DOHH2 (cell line): Measurements from ENCODE around the gene COX18.

Source experiments
- H3F3A ChIP-seq: fragments of 200-600 bp; sonication (generic), shearing (Covaris generic); 2 replicates; pipeline ENCODE4 v1.6.0; 2016; ENCODE audit warnings: antibody characterized with exemption, mild to moderate bottlenecking; ENCODE audit not compliant: control insufficient read depth, insufficient read depth
- H3K27ac ChIP-seq: fragments of 200-600 bp; sonication (generic); 2 replicates; pipeline ENCODE4 v1.5.1; 2014; ENCODE audit warnings: low read depth, mild to moderate bottlenecking, low read length, moderate library complexity
- H3K27me3 ChIP-seq: fragments of 200-600 bp; sonication (generic); 2 replicates; pipeline ENCODE4 v1.6.1; 2014; ENCODE audit warnings: mild to moderate bottlenecking, low read length, mixed read lengths; ENCODE audit not compliant: control insufficient read depth
- H3K36me3 ChIP-seq: fragments of 200-600 bp; sonication (generic); 2 replicates; pipeline ENCODE4 v1.6.1; 2014; ENCODE audit warnings: mild to moderate bottlenecking, low read length, moderate library complexity, mixed read lengths; ENCODE audit not compliant: control insufficient read depth
- H3K4me1 ChIP-seq: fragments of 200-600 bp; sonication (generic); 2 replicates; pipeline ENCODE4 v1.6.1; 2014; ENCODE audit warnings: mild to moderate bottlenecking, low read length, mixed read lengths; ENCODE audit not compliant: control insufficient read depth
- H3K4me2 ChIP-seq: fragments of 200-600 bp; sonication (generic); 2 replicates; pipeline ENCODE4 v1.6.0; 2014; ENCODE audit warnings: mild to moderate bottlenecking, low read length, moderate library complexity
- H3K4me3 ChIP-seq: fragments of 200-600 bp; sonication (generic); 2 replicates; pipeline ENCODE4 v1.5.1; 2014; ENCODE audit warnings: mild to moderate bottlenecking, low read length, mixed read lengths
- H3K79me2 ChIP-seq: fragments of 200-600 bp; sonication (generic); 2 replicates; pipeline ENCODE4 v1.6.1; 2014; ENCODE audit warnings: mild to moderate bottlenecking, low read length, mixed read lengths; ENCODE audit not compliant: control insufficient read depth
- H3K9me2 ChIP-seq: fragments of 200-600 bp; sonication (generic); replicated peaks from 2 replicates; pipeline ENCODE4 v1.6.1; 2014; ENCODE audit warnings: mild to moderate bottlenecking, low read length, mixed read lengths; ENCODE audit not compliant: control insufficient read depth
- H3K9me3 ChIP-seq: fragments of 200-600 bp; sonication (generic); 2 replicates; pipeline ENCODE4 v1.6.1; 2014; ENCODE audit warnings: antibody characterized with exemption, low read length, mixed read lengths; ENCODE audit not compliant: control insufficient read depth, insufficient read depth
- H4K20me1 ChIP-seq: fragments of 200-600 bp; sonication (generic); 2 replicates; pipeline ENCODE4 v1.6.0; 2014; ENCODE audit warnings: low read depth, mild to moderate bottlenecking, antibody characterized with exemption, low read length, moderate library complexity; ENCODE audit not compliant: control insufficient read depth, insufficient read depth
- EZH2phosphoT487 ChIP-seq: fragments of 200-600 bp; sonication (generic); IDR thresholded peaks from 2 replicates; pipeline ENCODE4 v1.6.1; 2017; ENCODE audit warnings: borderline replicate concordance, mild to moderate bottlenecking, antibody characterized with exemption, low read length, moderate library complexity, mixed read lengths
- TF ChIP-seq, protein P1 (sequence below): fragments of 200-600 bp; sonication (generic); IDR thresholded peaks from one replicate; pipeline ENCODE4 v1.5.1; 2014; ENCODE audit warnings: antibody characterized with exemption, mild to moderate bottlenecking, low read depth, low read length; ENCODE audit not compliant: poor library complexity, severe bottlenecking

COX18 gene

DNA sequence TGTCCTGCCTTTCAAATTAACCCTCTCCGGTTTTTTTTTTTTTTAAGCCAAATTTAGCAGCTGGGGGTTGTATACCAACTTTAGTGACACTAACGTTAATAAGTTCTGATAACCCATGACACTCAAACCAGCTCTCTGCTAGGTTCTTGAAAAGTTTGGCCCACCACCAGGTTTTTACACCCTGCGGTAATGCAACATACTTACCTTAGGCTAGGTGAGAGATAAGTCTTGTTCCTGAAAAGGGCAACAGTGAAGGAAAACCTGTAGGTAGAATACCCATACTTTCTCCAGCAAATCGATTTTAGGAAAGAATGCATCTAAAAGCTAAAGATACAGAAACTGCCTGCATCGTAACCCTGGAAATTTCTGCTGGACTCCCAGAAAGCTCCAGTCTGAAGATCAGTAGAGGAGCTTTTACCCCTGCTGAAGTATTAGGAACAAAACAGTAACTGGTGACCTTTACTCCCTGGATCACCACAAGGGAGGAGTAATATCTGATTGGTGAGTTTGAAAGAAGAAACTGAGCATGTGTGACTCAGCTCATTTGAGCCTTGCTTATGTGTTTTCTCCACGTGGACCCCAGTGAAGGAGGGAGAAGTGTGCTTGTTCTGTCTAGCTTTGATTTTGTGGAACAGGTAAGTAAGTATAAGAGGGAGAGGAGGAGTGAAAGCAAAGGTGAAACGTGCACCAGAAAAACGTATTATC, 34.4 kb upstream of the COX18 start:
- no peaks in the 10 kb centered on the region for H3K9me2 ChIP-seq
- no peaks in the 10 kb centered on the region for H3K27me3 ChIP-seq
- H3K4me1 ChIP-seq, result no peaks in the 10 kb centered on the region
- no peaks in the 10 kb centered on the region; the same call in 1 of the 2 replicates for H3F3A ChIP-seq
- H3K36me3 ChIP-seq, result peaks cover 77% of the 10 kb centered on the region
- TF ChIP-seq EZH2phosphoT487, result no peak
- TF ChIP-seq, protein P1, sequence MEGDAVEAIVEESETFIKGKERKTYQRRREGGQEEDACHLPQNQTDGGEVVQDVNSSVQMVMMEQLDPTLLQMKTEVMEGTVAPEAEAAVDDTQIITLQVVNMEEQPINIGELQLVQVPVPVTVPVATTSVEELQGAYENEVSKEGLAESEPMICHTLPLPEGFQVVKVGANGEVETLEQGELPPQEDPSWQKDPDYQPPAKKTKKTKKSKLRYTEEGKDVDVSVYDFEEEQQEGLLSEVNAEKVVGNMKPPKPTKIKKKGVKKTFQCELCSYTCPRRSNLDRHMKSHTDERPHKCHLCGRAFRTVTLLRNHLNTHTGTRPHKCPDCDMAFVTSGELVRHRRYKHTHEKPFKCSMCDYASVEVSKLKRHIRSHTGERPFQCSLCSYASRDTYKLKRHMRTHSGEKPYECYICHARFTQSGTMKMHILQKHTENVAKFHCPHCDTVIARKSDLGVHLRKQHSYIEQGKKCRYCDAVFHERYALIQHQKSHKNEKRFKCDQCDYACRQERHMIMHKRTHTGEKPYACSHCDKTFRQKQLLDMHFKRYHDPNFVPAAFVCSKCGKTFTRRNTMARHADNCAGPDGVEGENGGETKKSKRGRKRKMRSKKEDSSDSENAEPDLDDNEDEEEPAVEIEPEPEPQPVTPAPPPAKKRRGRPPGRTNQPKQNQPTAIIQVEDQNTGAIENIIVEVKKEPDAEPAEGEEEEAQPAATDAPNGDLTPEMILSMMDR, result no peak
- H3K4me3 ChIP-seq, result no peak overlapping the region
- no peak overlapping the region for H3K4me2 ChIP-seq
- H3K27ac ChIP-seq, result no peak overlapping the region
- H3K9me3 ChIP-seq, result no peaks in the 10 kb centered on the region
- H3K79me2 ChIP-seq, result no peaks in the 10 kb centered on the region
- H4K20me1 ChIP-seq, result no peaks in the 10 kb centered on the region

DNA sequence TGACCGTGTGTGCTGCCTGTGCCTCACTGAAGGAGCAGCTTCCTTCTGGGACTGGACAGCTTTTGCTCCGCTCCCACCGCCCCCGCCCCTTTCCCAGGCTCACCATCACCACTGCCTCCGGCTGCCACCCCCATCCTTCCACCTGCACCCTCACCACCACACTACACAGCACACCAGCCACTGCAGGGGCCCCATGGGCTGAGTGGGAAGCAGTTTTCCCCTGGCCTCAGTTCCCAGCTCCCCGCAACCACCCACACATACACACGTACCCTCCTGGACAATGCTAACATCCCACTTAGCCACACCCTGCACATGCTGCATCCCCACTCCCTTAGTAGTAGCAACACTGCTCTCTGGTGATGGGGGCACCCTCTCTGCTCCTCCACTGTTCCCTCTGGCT, 29.6 kb upstream of the COX18 start:
- H3K9me3 ChIP-seq, result no peaks in the 10 kb centered on the region
- H3K79me2 ChIP-seq, result no peaks in the 10 kb centered on the region
- H3K27me3 ChIP-seq, result no peaks in the 10 kb centered on the region
- H3K4me3 ChIP-seq, result no peak overlapping the region
- H3K4me2 ChIP-seq, result no peak overlapping the region
- H3F3A ChIP-seq, result peaks cover 2% of the 10 kb centered on the region; the same call in 1 of the 2 replicates
- H3K36me3 ChIP-seq, result peaks cover 84% of the 10 kb centered on the region
- H3K27ac ChIP-seq, result no peak overlapping the region
- H3K9me2 ChIP-seq, result no peaks in the 10 kb centered on the region
- H3K4me1 ChIP-seq, result no peaks in the 10 kb centered on the region
- TF ChIP-seq, protein P1, result no peak
- TF ChIP-seq EZH2phosphoT487, result no peak
- no peaks in the 10 kb centered on the region for H4K20me1 ChIP-seq

DNA sequence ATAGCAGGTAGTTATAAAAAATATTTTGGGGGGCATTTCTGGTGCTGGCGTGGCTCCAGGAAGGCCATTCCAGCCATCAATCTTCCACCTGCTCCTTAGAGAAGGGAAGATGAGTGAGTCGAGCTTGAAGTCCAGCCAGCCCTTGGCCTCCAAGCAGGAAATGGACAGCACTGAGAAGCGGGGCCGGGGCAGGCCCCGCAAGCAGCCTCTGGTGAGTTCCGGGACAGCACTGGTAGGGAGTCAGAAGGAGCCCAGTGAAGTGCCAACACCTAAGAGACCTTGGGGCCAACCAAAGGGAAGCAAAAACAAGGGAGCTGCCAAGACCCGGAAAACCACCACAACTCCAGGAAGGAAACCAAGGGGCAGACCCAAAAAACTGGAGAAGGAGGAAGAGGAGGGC, 29.2 kb upstream of the COX18 start:
- Histone ChIP-seq H3K9me2 (no peaks in the 10 kb centered on the region), H3K36me3 (peaks cover 84% of the 10 kb centered on the region), H3K4me1 (no peaks in the 10 kb centered on the region), H3K27me3 (no peaks in the 10 kb centered on the region), H3K4me3 (no peak overlapping the region), H4K20me1 (no peaks in the 10 kb centered on the region), H3K27ac (no peak overlapping the region), H3K4me2 (no peak overlapping the region), H3K79me2 (no peaks in the 10 kb centered on the region), H3K9me3 (no peaks in the 10 kb centered on the region), H3F3A (peaks cover 2% of the 10 kb centered on the region; the same call in 1 of the 2 replicates)
- no peak for TF ChIP-seq EZH2phosphoT487
- TF ChIP-seq, protein P1, result no peak
